CD4-positive, alpha-beta T cell (primary cell): ENCODE measurements around the gene SCUBE1. TPM values are rescaled to one million over a fixed set of nuclear protein-coding genes. Genes with fewer than 3 reads are reported as not detected.

Experiments
- ATAC-seq: fragments of 200-7000 bp; cut with Tn5 transposase; one replicate; pipeline ENCODE4 v1.10.0; 2022; ENCODE audit warnings: mild to moderate bottlenecking; ENCODE audit not compliant: poor library complexity
- CTCF ChIA-PET: fragments of 350-600 bp; sonication (Branson Sonifier 250); formaldehyde crosslinking; loops from one replicate; lab custom pipeline; 2021; ENCODE audit warnings: antibody characterized with exemption, inconsistent platforms; lab: Charles Lee
- POLR2A ChIA-PET: fragments of 350-600 bp; sonication (Branson Sonifier 250); formaldehyde crosslinking; loops from one replicate; lab custom pipeline; 2021; ENCODE audit warnings: antibody characterized with exemption, inconsistent platforms; lab: Charles Lee
- DNase-seq, 14 experiments: peaks; one replicate each; pipeline ENCODE4 v3.0.0-alpha.2; 2013 to 2020; ENCODE audit warnings: mixed read lengths in 2 of 14
- H3K27ac ChIP-seq, 2 donors: one replicate each; pipeline versions ENCODE4 v1.5.1 to v1.7.0; 2013; ENCODE audit warnings: low read length in 2 of 2, low read depth in 1 of 2, mild to moderate bottlenecking in 1 of 2
- H3K27me3 ChIP-seq, 2 experiments: 1 replicate in 1 of 2; 2 replicates in 1 of 2; pipeline versions ENCODE4 v1.6.1 to v1.7.0; 2013; ENCODE audit warnings: low read length in 2 of 2, control low read depth in 1 of 2, mild to moderate bottlenecking in 1 of 2, moderate library complexity in 1 of 2; ENCODE audit not compliant: insufficient read depth in 2 of 2, control insufficient read depth in 1 of 2
- H3K36me3 ChIP-seq: one replicate; pipeline ENCODE4 v1.6.1; 2013; ENCODE audit warnings: low read length, control low read depth; ENCODE audit not compliant: insufficient read depth
- H3K4me1 ChIP-seq: one replicate; pipeline ENCODE4 v1.6.1; 2013; ENCODE audit warnings: low read length, control low read depth; ENCODE audit not compliant: insufficient read depth
- H3K4me3 ChIP-seq: one replicate; pipeline ENCODE4 v1.5.1; 2013; ENCODE audit warnings: mild to moderate bottlenecking, low read length, moderate library complexity
- H3K9me3 ChIP-seq, 2 experiments: 1 replicate in 1 of 2; 2 replicates in 1 of 2; pipeline versions ENCODE4 v1.6.1 to v1.7.0; 2013; ENCODE audit warnings: low read length in 2 of 2, mild to moderate bottlenecking in 2 of 2, control low read depth in 1 of 2, moderate library complexity in 1 of 2; ENCODE audit not compliant: control insufficient read depth in 1 of 2, insufficient read depth in 1 of 2
- H3K27ac Mint-ChIP-seq: one replicate; pipeline ENCODE4 v1.8.0; 2020; ENCODE audit warnings: mixed read lengths
- H3K27me3 Mint-ChIP-seq: one replicate; pipeline ENCODE4 v1.8.0; 2021; ENCODE audit warnings: mixed read lengths
- H3K36me3 Mint-ChIP-seq: one replicate; pipeline ENCODE4 v1.8.0; 2021; ENCODE audit warnings: low read depth, mixed read lengths
- H3K4me1 Mint-ChIP-seq: one replicate; pipeline ENCODE4 v1.8.0; 2021; ENCODE audit warnings: low read depth, mixed read lengths
- H3K4me3 Mint-ChIP-seq: one replicate; pipeline ENCODE4 v1.8.0; 2020; ENCODE audit warnings: mild to moderate bottlenecking, mixed read lengths
- H3K9me3 Mint-ChIP-seq: one replicate; pipeline ENCODE4 v1.8.0; 2020; ENCODE audit warnings: mixed read lengths
- intact Hi-C, 2 experiments: fragments of 100-400 bp; cut with DNase I in 1 of 2; cut with micrococcal nuclease in 1 of 2; formaldehyde crosslinking; loops; one replicate each; pipeline versions ENCODE4 v1.15.1 to v1.9.0; 2023 to 2025; cut with DNase I, micrococcal nuclease
- total RNA-seq, 174 experiments: library from RNA in 2 of 174; stranded (reverse) in 2 of 174; gene quantifications; one replicate each; pipeline ENCODE4 v1.2.3 and lab custom pipeline; 2021 to 2026
- TF ChIP-seq, protein P1 (sequence below): fragments of 200-600 bp; IDR thresholded peaks from one replicate; pipeline ENCODE4 v1.8.0; 2022; ENCODE audit warnings: antibody characterized with exemption, mild to moderate bottlenecking

Gene SCUBE1
- total RNA-seq, 2 experiments from 2014 or later, result not detected

DNA sequence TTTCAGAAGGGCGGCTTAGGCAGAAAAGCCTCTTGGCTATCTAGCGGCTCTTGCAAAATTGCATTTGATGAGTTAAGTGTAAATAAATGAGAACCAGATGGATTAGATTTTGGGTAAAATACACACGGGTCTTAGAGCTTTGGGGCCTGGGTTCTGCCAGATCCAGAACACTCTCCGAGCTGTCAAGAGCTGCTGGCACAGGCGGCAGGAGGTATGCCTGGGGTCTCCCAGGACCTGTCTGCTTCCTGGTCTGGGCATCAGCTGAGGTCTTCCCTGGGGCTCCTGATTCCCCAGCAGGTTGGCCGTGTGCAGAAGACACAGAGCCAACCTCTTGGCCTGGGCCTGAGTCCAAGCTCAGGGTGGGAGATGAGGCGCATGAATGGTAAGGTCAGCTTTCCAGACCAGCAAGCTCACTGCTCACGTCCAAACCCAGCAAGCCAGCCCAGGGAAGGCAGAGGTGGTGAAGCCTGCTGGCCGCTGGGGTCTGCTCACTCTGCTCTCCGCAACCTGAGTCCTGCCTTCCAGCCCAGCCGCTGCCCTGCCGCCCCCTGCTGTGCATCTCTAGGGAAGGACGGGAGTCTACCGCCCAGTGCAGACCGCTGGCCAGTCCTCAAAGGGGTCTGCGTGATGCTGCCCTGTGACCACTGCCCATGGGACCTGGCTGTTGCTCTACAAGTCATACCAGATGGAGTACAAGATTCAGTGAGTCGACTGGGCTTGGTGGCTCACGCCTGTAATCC lies 44.9 kb downstream of the SCUBE1 start:
- TF ChIP-seq, protein P1, sequence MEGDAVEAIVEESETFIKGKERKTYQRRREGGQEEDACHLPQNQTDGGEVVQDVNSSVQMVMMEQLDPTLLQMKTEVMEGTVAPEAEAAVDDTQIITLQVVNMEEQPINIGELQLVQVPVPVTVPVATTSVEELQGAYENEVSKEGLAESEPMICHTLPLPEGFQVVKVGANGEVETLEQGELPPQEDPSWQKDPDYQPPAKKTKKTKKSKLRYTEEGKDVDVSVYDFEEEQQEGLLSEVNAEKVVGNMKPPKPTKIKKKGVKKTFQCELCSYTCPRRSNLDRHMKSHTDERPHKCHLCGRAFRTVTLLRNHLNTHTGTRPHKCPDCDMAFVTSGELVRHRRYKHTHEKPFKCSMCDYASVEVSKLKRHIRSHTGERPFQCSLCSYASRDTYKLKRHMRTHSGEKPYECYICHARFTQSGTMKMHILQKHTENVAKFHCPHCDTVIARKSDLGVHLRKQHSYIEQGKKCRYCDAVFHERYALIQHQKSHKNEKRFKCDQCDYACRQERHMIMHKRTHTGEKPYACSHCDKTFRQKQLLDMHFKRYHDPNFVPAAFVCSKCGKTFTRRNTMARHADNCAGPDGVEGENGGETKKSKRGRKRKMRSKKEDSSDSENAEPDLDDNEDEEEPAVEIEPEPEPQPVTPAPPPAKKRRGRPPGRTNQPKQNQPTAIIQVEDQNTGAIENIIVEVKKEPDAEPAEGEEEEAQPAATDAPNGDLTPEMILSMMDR, result no peak
- Histone ChIP-seq H3K27ac (no peak overlapping the region), H3K4me3 (no peak overlapping the region), H3K36me3 (no peaks in the 10 kb centered on the region), H3K27me3 (no peaks in the 10 kb centered on the region), H3K4me1 (no peaks in the 10 kb centered on the region), H3K9me3 (no peaks in the 10 kb centered on the region)
- H3K9me3 Mint-ChIP-seq, result no peaks in the 10 kb centered on the region
- intact Hi-C loops, result no loop called here
- POLR2A ChIA-PET, result no interaction called here
- H3K27me3 Mint-ChIP-seq, result no peaks in the 10 kb centered on the region
- DNase-seq (no peak), ATAC-seq (no peak)
- no peak overlapping the region for H3K27ac Mint-ChIP-seq
- CTCF ChIA-PET, result no interaction called here
- no peak overlapping the region for H3K4me3 Mint-ChIP-seq
- H3K36me3 Mint-ChIP-seq, result no peaks in the 10 kb centered on the region
- no peaks in the 10 kb centered on the region for H3K4me1 Mint-ChIP-seq

DNA sequence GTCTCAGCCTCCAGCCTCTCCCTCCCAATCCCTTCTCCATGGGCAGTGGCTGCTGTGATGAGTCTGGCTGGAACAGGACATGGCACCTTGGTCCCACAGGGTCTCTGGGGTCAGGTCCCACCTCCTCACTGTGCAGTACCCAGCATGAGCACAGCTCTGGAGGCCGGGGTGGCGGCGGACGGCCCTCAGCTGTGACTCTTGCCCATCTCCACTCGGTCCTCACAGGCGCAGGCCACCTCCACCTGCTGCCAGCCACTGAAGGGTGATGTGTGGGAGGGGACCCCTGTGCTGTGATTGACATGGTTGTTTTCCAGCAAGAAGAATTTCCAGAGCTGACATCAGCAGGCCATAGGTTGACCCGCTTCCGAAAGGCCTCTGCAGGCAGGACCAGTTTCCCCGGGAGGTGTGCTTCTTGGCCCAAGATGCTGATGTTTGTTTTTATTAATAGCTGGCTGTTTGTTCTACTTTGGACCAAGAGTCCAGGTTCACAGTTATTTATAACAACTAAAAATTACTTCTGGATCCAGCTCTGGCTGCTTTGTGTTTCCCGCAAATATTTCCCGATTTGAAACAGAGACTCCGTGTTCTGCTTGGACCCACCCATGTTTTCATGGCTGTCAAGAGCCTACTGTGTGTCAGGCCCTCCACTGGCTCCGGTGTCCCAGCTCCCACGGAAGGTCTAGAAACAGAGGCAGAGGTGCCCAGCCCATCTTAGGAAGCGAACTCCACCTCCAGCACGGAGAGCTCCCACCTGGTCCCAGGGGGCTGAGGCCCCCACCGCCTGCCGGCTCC lies 45.7 kb downstream of the SCUBE1 start:
- no peak overlapping the region for H3K4me3 Mint-ChIP-seq
- no peak overlapping the region for H3K4me3 ChIP-seq
- H3K9me3 ChIP-seq, result no peaks in the 10 kb centered on the region
- POLR2A ChIA-PET, result no interaction called here
- no peaks in the 10 kb centered on the region for H3K36me3 ChIP-seq
- no peaks in the 10 kb centered on the region for H3K4me1 Mint-ChIP-seq
- CTCF ChIA-PET, result no interaction called here
- H3K9me3 Mint-ChIP-seq, result no peaks in the 10 kb centered on the region
- no peak overlapping the region for H3K27ac ChIP-seq
- H3K36me3 Mint-ChIP-seq, result no peaks in the 10 kb centered on the region
- no peaks in the 10 kb centered on the region for H3K27me3 ChIP-seq
- H3K27ac Mint-ChIP-seq, result no peak overlapping the region
- H3K27me3 Mint-ChIP-seq, result no peaks in the 10 kb centered on the region
- ATAC-seq, result no peak
- intact Hi-C loops, result no loop called here
- TF ChIP-seq, protein P1, result no peak
- no peak for DNase-seq
- no peaks in the 10 kb centered on the region for H3K4me1 ChIP-seq

- no peak for DNase-seq
- no peaks in the 10 kb centered on the region for H3K27me3 ChIP-seq
- Mint-ChIP-seq H3K27me3 (no peaks in the 10 kb centered on the region), H3K4me3 (no peak overlapping the region), H3K36me3 (no peaks in the 10 kb centered on the region), H3K27ac (no peak overlapping the region), H3K9me3 (no peaks in the 10 kb centered on the region), H3K4me1 (no peaks in the 10 kb centered on the region)
- no peak overlapping the region for H3K4me3 ChIP-seq
- H3K27ac ChIP-seq, result no peak overlapping the region
- no peaks in the 10 kb centered on the region for H3K9me3 ChIP-seq
- no peaks in the 10 kb centered on the region for H3K4me1 ChIP-seq
- CTCF ChIA-PET, result no interaction called here
- no peak for ATAC-seq
- intact Hi-C loops, result no loop called here
- TF ChIP-seq, protein P1, result no peak
- POLR2A ChIA-PET, result no interaction called here
- no peaks in the 10 kb centered on the region for H3K36me3 ChIP-seq
These were observed 46.8 kb downstream of the SCUBE1 start for GRCh38 chr22:43296276-43296902.
